Activated CD4-positive, alpha-beta T cell treated with anti-CD3 and anti-CD28 coated beads, Interleukin-2, amount 50 U/mL, for 48 hours (primary cell): Measurements from ENCODE around the gene EPHA10.

ENCODE experiments used
- DNase-seq, 2 experiments: peaks; one replicate each; pipeline ENCODE4 v3.0.0-alpha.2; 2020

Gene EPHA10

DNA sequence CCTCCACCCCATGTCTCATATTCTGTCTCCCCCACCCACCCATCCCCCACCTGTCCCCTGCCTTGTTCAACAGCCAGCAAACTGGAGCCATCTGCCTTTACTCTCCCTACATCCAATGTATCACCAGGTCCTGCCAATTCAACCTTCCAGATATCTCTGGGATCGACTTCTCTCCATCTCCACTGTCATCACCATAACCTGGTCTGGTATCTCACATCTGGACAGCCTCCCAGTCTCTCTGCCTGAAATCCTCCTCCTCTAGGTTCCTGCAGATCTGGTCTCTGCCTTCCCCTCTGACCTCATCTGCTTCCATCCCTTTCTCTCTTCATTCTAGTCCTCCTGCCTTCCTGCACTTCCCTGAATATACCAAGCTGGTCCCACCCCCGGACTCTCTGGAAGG lies 94.8 kb downstream of the EPHA10 start:
- no peak for DNase-seq

DNA sequence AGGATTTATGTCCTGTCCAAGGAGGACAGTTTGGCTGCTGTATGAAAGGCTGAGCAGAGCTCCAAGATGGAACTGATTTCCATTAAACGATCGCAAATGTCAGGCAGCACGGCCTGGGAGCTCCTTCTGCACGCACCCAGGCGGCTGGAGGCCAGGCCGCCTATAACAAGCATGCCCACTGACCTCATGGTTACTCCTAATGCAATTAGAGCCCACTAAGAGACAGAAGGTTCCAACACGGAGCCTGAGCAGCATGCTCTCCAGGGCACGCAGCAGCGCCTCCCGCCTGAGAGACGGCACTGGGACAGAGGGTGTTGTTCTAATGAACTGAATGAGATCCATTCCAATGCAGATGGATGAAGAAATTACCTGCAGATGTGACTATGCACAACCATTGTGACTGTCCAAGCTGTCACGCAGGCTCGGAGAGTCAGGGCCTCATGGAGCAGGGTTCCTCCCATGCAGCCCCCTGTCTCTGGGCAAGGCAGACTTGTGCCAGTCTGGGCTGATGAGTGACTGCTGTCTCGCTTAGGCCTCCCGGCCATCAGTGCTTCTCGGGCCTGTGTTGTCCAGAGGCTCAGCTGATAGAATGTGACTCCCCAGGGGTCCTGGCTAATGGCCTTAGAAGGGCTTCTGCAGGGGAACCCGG lies 97.8 kb downstream of the EPHA10 start:
- no peak for DNase-seq

GRCh38 chr1:37666241-37666867 lies 98.6 kb downstream of the EPHA10 start:
- no peak for DNase-seq
